CD4-positive, alpha-beta T cell treated with Interleukin-2 at 100 ng/mL for 4 hours (primary cell): ENCODE data around the gene MAP3K2.

ENCODE experiments used
- DNase-seq: peaks from one replicate; pipeline ENCODE4 v3.0.0-alpha.2; 2020; ENCODE audit warnings: low spot score

The MAP3K2 gene

GRCh38 chr2:127387655-127388422 lies at the start of gene MAP3K2:
Gene MAP3K2 (minus strand): TSS chr2:127387975. CDS start chr2:127343129, 44,846 bp downstream.
- peak; percentile 94 for DNase-seq

- no peak for DNase-seq
Observed at GRCh38 chr2:127437056-127437455, 49.3 kb upstream of the MAP3K2 start.

- DNase-seq, result no peak
Observed at GRCh38 chr2:127434515-127434914, 46.7 kb upstream of the MAP3K2 start.

- DNase-seq, result no peak
Observed at GRCh38 chr2:127431408-127432023, 43.7 kb upstream of the MAP3K2 start.

GRCh38 chr2:127429844-127430425 lies 42.2 kb upstream of the MAP3K2 start:
- DNase-seq, result no peak

GRCh38 chr2:127429291-127429690 lies 41.5 kb upstream of the MAP3K2 start:
- no peak for DNase-seq

GRCh38 chr2:127428815-127429109 lies 41.0 kb upstream of the MAP3K2 start:
- no peak for DNase-seq

GRCh38 chr2:127428057-127428814 lies 40.5 kb upstream of the MAP3K2 start:
- no peak for DNase-seq

GRCh38 chr2:127427376-127428056 lies 39.7 kb upstream of the MAP3K2 start:
- no peak for DNase-seq

- DNase-seq, result no peak
Observed at GRCh38 chr2:127426501-127427354, 39.0 kb upstream of the MAP3K2 start.

GRCh38 chr2:127425540-127426490 lies 38.0 kb upstream of the MAP3K2 start:
- DNase-seq, result no peak

GRCh38 chr2:127424598-127425520 lies 37.1 kb upstream of the MAP3K2 start:
- DNase-seq, result no peak

GRCh38 chr2:127423880-127424279 lies 36.1 kb upstream of the MAP3K2 start:
- no peak for DNase-seq

GRCh38 chr2:127423478-127423843 lies 35.7 kb upstream of the MAP3K2 start:
- DNase-seq, result no peak

GRCh38 chr2:127422559-127423477 lies 35.0 kb upstream of the MAP3K2 start:
- DNase-seq, result no peak

GRCh38 chr2:127421871-127422558 lies 34.2 kb upstream of the MAP3K2 start:
- DNase-seq, result no peak

- DNase-seq, result no peak
Observed at GRCh38 chr2:127421116-127421800, 33.5 kb upstream of the MAP3K2 start.
